GM21528 (cell line): ENCODE data around the gene MAN2B1.
"Not testable (repeated sequence)": the region's sequence is repeated elsewhere in the genome, so short reads cannot be mapped to it uniquely, and the experiment has no call there.

Experiments used
- ATAC-seq: cut with Tn5 transposase; IDR thresholded peaks from one replicate; pipeline ENCODE4 v1.9.1; 2021; ENCODE audit warnings: mild to moderate bottlenecking, moderate library complexity; ENCODE audit not compliant: unreplicated experiment, low FRiP score

MAN2B1 gene

DNA sequence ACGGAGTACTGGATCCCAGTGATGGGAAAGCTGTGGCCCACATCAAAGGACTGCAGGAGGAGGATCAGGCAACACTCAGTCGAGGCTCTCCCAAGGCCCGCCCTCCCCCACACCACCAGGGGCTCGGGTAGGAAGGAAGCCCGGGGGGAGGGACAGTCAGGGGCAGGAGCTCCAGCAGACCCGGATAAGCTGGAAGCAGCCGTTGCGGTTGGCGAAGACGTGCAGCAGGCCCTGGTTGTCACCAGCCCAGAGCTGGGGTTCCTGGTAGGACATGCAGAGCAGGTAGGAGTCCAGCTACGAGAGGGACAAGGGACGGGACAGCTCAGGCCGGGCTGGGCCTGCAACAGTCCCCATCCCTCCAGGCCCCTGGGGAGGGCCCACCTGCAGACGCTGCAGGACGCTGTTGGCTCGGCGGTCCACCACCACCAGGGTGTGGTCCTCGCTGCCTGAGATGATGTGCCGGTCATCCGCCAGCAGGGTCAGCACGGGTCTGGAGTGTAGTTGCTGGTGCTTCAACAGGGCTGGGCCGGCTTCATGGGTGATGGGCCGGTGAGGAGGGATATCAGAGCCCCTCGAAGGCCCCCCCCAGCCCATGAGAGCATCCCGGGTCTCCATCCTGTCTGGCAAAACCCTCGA lies 23.2 kb upstream of the MAN2B1 start:
- ATAC-seq, result no peak

DNA sequence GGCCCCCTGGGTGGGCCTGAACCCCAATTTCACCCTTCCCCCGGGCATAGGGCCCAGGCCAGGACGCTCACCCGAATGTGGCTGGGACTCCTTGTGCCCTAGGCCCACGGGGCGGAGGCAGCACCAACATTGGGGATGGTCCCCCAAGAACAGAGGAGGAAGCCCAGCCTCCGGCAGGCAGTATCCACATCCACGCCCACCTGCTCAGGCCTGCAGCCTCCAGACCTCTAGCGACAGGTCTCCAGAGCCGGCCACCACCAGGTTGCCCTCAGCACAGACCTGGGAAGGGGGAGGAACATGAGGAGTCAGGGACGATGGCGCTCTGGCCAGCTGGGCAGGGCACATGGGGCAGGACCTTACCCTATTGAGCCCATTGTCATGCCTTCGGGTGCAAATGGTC lies 22.5 kb upstream of the MAN2B1 start:
- no peak for ATAC-seq

DNA sequence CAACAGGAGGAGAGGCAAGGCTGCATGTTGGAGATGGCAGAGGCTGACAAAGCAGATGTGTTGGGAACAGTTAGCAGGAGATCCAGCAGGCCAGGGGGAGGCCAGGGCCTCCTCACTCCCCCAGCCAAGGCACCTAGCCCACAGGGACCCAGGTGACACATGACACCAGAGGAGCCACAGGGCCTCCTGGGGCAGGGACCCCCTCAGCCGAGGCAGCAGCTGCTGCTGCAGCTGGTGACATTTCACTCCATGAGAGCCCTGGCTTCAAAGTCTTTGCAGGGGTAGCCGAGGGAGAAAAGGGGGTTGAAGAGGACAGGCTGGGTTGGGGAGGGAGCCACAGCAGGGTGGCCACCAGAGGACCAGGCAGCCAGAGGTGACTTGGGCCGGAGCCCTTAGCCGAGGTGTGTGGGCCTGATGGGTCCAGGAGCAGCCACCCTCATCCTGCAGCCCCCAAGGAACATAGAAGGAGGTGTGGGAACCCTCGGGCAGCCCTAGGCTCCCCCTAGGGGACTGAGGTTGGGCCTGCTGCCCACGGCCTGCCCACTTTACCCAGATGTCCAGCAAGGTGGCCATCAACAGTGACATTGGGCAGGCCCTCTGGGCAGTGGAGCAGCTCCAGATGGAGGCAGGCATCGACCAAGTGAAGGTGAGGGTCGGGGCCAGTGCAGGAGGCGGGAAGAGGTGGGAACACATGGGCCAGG lies 21.1 kb upstream of the MAN2B1 start, which contains the start of gene GNG14:
TSS of gene GNG14 (plus strand) at position 503 of the 701 bp plus-strand sequence. CDS start at position 554, 51 bp downstream.
- no peak for ATAC-seq

DNA sequence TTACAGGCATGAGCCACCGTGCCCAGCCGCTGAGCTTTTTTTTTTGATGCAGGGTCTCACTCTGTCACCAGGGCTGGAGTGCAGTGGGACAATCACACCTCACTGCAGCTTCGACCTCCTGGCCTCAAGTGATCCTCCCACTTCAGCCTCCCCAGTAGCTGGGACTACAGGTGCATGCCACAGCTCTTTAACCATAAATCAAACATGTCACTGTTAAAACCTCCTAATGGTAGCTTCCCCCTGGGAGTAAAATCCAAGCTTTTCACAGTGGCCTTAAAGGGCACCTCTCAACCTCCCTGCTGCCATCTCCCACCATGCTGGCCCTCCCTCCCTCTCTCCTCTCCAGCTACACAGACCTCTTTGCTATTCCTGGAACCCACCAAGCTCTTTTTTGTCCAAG lies 19.3 kb upstream of the MAN2B1 start:
- ATAC-seq, result no peak

DNA sequence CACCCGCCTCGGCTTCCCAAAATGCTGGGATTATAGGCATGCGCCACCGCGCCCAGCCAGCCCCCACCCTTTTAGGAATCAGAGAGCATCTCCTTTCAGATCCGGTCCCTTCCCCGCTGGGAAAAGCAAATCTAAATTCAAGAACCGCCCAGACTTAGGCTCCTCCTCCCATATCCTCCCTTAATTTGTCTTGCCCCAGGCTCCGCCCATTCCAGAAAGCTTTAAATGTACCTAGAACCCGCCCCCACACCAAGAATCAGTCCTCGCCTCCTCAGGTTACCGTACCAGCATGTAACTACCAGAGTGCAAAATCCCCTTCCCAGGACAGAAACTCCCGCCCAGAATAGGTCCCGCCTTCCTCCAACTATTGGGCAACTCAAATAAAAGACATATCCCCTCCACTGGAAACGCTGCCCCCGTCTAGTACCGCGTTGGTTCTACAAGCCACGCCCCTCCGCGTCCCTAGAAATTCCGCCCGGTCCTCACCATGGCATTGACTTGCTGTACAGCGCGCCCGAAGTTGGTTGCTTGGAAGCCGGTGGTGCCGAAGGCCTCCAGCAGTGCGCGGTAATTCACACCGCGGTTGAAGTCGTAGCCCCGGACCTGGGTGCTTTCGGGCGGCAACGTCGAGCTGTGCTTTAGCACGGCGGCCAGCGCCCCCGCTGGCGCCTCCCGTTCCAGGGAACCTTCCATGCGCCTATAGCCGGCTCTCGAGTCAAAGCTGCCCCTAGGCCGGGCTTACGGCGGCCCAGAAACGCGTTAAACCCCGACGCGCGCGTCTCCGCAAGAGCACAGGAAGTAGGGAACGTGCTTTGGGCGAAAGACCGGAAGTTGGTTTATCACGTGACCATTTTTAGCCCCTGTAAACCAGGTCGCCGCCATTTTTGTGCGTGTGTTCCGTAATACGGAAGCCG lies 14.8 kb upstream of the MAN2B1 start, which contains the start of gene DHPS:
TSS of gene DHPS (minus strand) at position 807 of the 914 bp plus-strand sequence. CDS start at position 693, 114 bp downstream.
- peak; percentile 56 for ATAC-seq

DNA sequence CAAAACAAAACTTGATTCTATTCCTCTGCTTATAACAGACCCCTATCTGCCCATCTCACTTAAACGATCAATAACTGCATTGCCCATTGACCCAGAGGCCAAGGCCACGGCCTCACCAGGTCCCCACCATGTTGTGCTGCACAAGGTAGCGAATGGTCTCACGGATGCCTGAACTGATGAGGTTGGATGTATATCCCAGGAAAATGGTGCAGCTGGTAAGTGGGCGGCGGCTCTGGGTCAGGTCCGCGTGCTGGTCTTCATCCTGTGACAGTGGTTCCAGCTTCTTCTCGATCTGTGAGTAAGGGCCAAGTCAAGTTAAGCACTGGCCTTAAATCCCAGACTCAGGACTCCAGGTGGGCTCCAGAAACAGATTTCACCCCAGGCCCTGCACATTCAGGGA lies 13.5 kb upstream of the MAN2B1 start:
- ATAC-seq, result no peak

DNA sequence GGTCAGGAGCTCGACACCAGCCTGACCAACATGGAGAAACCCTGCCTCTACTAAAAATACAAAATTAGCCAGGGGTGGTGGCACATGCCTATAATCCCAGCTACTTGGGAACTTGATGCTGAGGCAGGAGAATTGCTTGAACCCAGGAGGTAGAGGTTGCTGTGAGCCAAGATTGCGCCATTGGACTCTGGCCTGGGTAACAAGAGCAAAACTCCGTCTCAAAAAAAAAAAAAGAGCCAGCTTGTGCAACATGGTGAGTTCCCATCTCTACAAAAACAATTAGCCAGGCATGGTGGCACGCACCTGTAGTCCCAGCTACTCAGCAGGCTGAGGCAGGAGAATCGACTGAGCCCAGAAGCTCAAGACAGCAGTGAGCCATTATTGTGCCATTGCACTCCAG lies 11.5 kb upstream of the MAN2B1 start:
- not testable (repeated sequence) for ATAC-seq

DNA sequence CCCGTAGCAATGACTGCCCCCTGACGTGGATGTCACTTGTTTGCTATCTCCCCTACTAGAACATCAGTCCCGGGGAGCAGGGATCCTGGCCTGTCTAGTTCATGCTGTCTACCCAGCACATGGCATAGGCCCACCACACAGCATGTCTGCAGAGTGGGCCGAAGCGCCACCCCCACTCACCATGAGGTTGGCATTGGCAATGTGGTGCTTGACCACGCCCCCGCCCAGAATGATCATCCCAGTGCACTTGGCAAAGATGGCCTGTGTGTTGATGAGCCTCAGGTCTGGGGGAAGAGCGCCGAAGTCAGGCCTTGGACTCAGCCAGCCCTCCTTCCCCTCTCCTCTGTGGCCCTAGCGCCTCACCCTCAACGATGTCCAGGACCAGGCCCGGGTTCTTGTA lies 10.4 kb upstream of the MAN2B1 start:
- no peak for ATAC-seq

DNA sequence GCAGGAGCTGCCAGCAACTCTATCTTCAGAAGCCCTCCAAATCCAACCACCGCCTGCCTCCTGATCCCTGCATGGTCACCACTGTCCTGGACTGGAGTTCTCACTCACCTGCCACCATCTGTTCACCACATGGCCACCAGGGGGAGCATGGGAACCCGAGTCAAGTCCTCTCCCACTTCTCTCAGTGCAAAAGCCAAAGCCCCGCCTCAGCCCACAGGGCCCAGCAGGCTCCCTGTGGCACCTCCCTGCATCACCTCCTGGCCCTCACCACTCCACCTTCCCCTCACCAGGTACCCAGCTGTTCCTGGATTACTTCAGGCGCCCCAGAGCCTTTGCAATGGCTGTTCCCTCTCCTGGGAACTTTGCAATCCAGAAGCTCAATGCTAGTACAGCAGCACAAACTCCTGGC lies 9.8 kb upstream of the MAN2B1 start:
- no peak for ATAC-seq

DNA sequence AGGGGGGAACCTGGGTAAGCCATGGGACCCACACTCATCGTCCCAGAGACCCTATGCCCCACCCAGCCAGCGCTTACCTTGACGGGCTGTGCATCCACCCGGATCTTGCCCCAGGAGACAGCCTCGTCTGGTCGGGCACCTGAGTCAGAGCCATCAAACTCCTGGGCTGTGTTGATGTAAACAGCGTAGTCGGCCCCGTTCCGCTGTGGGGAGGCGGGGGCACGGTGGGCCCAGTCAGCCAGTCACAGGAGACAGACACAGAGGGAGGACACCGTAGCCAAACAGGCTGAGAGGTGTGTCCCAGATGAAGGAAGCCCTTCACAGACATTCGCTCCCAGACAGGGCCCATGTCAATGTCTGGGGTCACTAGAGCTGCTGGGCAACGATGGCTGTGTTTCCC lies 9.4 kb upstream of the MAN2B1 start:
- ATAC-seq, result no peak

DNA sequence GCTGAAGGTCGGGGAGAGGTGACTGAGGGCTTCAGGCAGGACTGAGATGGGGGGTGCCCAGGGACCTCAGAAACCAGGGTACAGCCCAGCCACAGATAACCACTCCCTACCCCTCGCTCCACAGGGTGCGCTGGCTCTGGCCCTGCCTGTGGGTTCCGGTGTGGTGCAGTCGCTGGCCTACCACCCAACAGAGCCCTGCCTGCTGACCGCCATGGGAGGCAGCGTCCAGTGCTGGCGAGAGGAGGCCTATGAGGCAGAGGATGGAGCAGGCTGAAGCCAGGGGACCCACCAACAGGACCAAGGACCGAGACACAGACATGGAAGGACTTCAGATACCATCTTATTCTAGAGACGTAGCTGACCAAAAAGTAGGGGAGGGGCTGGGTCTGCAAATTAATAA lies 8.9 kb upstream of the MAN2B1 start:
- no peak for ATAC-seq

DNA sequence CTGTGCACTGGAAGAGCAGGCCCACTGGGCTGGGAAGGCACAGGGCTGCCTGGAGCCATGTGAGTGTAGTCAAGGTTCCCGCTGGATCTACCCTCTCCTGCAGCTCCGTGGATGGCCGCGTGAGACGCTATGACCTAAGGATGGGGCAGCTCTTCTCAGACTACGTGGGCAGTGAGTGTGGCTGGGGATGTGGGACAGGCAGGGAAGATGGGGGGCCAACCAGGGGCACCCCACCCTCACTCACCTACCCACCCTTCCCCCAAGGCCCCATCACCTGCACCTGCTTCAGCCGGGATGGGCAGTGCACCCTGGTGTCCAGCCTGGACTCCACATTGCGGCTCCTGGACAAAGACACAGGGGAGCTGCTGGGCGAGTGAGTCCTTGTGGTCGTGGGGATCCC lies 6.2 kb upstream of the MAN2B1 start:
- ATAC-seq, result no peak

DNA sequence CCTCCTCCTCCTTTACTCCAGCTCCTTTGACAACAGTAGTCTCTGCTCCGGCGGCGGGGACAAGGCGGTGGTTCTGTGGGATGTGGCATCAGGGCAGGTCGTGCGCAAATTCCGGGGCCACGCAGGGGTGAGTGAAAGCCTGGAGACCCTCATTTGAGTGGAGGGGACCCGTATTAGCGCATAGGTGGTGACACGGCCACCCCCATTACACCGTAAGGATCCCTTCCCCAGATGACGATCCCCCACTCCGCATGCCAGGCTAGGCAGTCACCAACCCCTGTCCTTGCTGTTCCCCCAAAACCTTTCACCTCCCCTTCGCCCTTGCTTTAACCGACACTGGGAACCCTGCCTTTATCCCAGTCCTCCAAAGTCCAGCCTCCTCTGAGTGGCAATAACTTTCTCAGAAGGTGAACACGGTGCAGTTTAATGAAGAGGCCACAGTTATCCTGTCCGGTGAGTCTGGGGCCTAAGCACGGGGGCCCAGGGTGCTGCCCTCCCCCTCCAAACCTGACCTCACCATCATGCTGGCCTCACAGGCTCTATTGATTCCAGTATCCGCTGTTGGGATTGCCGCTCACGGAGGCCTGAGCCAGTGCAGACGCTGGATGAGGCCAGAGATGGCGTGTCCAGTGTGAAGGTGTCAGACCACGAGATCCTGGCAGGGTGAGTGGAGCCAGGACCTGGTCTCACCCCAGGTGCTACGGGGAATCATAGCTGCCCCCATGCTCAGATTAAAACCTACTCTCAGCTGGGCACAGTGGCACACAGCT lies 3.8 kb upstream of the MAN2B1 start:
- ATAC-seq, result no peak

DNA sequence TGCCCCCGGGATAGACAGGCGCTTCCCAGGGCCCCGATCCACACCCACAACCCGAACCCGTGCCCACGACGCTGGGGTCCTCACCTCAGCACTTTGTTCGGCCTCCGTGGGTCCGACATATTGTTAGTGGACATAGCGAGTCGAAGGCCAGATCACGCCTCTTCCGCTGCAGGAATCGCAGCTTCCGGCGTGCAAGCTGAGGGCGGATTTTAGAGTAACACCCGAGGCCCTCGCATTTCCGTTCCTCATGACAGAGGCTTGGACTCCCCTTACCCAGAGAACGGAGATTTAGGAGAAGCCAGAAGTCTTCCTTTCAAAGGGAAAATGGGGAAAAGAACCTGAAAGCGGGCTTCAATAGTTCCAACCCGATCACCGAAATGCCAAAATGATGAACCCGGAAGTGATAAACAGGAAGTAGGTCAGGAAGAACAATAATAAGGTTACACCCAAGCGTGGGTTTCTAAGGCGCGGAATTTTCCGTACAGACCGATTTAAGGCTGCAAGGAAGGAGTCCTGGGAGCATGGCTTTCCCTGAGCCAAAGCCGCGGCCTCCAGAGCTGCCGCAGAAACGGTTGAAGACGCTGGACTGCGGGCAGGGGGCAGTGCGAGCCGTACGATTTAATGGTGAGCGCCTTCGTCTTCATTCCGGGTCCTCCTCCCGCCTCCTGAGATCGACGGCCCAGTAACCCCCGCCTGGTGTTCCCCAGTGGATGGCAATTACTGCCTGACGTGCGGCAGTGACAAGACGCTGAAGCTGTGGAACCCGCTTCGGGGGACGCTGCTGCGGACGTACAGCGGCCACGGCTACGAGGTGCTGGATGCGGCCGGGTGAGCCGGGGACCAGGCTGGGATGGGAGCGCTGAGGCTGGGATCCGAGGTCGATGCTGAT lies 3.0 kb upstream of the MAN2B1 start:
- peak; percentile 35 for ATAC-seq

DNA sequence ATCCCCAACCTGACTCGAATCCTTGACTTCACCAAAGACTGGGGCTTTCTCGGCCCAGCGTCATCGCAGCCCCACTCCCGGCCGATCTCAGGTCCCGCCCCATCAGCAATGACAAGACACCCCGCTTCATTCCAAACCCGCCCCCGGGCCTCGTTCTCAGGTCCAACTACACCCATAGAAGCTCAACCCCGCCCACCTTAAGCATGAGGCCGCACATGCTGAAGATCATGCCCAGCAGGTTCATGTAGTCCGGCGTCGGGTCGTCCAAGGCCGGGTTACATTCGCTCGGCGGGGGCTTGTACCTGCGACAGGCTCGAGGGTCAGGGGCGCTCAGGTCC lies 2.4 kb upstream of the MAN2B1 start:
- ATAC-seq, result no peak

DNA sequence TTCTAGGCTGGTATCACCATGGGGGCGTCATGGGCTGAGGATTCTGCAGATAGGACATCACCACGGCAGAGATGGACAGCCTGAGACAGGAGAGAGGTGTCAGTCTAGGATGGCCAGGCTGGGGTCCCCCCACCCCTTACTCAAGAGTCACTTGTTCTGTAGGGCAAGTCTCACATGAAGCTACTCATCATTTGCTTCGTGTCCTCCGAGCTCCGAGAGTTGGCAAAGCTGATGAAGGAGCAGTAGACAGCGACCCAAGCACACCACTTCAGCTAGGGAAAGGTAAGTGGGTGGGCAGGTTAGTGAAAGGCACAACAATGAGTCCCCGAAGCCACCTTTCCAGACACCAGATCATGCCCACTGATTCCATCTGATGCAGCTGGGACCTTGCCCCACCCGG lies 1.8 kb upstream of the MAN2B1 start:
- ATAC-seq, result no peak

DNA sequence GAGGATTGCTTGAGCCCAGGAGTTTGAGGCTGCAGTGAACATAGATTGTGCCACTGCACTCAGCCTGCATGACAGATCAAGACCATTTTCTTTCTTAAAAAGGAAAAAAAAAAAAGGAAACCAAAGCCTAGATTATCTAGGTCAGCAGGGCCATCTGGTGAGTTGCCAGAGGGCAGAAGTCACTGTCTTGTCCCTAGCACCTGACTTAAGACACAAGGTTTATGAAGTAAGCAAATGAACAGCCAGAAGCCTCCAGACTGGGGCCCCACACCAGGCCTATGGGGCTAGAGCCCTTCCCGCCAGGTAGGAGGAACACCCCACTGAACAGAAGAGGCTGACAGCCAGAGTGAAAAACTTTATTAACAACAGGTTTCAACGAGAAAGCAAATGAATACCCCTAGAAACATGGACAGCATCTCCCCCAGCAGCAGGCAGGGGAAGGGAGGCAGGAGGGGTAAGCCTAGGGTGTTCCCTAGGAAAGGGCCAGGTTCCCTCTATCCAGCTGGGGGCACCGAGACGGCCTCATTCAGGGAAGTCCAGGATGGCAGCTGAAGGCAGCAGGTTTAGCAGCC lies 1.3 kb upstream of the MAN2B1 start:
- no peak for ATAC-seq

DNA sequence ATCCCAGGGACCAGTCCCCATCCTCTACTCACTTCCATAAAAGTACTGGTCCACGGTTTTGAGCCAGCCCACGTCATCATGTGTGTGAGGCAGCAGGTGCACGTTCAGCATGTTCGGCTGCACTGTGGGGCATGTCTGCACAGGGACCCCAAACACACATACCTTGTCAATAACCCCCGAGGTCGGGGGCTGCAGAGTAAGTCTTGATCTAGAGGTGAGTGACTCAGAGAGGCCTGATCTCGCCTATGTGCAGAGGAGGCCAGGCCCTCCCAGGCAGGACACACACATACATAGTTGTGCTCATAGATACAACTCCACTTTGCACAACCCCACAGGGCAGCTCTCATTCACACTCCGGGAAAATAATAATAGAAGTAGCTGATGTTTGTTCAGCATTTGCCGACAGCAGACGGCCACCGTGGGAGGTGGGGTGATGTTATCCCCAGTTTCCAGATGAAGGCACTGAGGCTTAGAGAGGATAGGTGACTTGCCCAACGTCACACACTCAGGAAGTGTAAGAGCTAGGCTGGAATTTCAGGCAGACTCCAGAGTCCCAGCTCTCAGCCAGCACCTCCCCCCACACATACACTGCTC lies 774 bp downstream of the MAN2B1 start:
- ATAC-seq, result no peak

DNA sequence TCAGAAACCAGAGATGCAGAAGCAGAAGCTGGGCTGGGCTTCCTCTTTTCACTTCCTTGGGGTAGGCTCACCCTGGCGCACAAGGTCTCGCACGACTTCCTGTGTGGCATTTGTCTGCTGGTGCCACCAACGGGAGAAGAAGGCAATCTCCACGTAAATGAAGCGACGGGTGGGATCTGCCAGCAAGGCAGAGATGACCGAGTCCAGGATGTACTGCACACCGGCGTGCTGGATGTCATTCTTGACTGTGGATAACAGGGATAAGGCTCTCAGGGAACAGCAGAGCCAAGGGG lies 1.3 kb downstream of the MAN2B1 start:
- ATAC-seq, result no peak
